ENCODE results near the gene GLIS1. TPM values are rescaled to one million over a fixed set of nuclear protein-coding genes. Genes with fewer than 3 reads are reported as not detected.

Gene GLIS1
- total RNA-seq, 2 donors from 2014 or later: 0.20 to 0.22 TPM

DNA sequence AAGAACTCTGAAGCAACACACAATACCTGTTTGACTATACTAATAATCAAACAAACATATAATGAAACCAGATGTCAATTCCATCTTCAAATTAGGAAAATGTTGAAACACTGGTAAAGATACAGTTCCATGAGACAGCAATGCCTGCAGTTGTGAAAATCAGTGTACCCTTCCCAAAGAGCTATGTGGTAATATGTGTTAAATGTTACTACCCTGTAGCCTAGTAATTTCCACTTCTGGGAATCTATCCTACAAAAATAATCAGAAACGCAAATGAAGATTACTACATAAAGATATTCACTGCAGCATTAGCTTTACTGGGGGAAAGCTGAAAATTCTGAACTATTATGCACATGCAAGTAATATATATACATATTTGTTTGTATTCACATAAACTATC lies 16.9 kb downstream of the GLIS1 start:
- TF ChIP-seq, protein P1, sequence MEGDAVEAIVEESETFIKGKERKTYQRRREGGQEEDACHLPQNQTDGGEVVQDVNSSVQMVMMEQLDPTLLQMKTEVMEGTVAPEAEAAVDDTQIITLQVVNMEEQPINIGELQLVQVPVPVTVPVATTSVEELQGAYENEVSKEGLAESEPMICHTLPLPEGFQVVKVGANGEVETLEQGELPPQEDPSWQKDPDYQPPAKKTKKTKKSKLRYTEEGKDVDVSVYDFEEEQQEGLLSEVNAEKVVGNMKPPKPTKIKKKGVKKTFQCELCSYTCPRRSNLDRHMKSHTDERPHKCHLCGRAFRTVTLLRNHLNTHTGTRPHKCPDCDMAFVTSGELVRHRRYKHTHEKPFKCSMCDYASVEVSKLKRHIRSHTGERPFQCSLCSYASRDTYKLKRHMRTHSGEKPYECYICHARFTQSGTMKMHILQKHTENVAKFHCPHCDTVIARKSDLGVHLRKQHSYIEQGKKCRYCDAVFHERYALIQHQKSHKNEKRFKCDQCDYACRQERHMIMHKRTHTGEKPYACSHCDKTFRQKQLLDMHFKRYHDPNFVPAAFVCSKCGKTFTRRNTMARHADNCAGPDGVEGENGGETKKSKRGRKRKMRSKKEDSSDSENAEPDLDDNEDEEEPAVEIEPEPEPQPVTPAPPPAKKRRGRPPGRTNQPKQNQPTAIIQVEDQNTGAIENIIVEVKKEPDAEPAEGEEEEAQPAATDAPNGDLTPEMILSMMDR (IDR thresholded peaks at IDR 0.05): no peak
- H3K27me3 ChIP-seq: no peaks in the 10 kb centered on the region

DNA sequence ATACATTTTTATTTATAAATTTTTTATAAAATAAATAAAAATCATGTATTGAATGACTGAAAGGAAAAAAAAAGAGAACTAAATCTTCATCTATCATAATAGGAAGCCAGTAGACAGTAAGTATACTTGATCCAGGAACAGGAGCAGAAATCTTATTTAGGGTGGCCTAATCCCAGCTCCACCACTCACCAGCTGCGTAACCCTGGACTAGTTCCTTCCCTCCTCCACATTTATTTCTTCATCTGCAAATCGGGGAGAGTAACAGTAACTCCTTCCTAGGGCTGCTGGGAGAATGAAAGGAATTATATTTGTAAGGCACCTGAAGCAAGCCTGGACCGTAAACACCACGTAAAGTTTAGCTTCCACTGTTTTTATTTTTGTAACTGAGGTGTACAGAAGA lies 17.9 kb downstream of the GLIS1 start:
- no peak for DNase-seq (ENCODE audit: low spot score)
- no peak overlapping the region for H3K4me3 ChIP-seq
- H3K36me3 ChIP-seq: no peaks in the 10 kb centered on the region
- no peaks in the 10 kb centered on the region for H3K27me3 ChIP-seq
- H3K4me1 ChIP-seq: no peaks in the 10 kb centered on the region
- H3K27ac ChIP-seq: no peak overlapping the region
- TF ChIP-seq, protein P1 (IDR thresholded peaks at IDR 0.05): no peak
- H3K9me3 ChIP-seq: no peaks in the 10 kb centered on the region

More for the DNA sequence above, 16.9 kb downstream of the GLIS1 start:
- Histone ChIP-seq H3K4me1 (no peaks in the 10 kb centered on the region), H3K9me3 (no peaks in the 10 kb centered on the region), H3K27ac (no peak overlapping the region), H3K4me3 (no peak overlapping the region), H3K36me3 (no peaks in the 10 kb centered on the region)
- DNase-seq (ENCODE audit: low spot score): no peak

DNA sequence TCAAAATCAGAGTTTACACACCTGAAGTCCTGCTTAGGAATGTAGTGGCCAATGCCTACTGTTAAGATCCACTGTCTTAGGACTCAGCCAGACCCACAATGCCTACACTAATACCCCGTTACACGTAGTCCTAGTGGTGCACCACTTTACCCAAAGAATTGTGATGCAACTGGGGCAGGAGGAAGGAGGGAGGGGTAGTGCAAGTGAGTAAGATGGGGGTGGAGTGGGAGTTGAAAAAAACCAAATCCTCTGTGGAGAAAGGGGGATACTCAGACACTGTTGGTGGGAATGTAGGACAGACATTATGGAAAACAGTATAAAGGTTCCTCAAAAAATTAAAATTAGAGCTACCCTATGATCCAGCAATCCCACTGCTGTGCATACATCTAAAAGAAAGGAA lies 19.5 kb downstream of the GLIS1 start:
- DNase-seq (ENCODE audit: low spot score): no peak
- Histone ChIP-seq H3K9me3 (no peaks in the 10 kb centered on the region), H3K4me1 (no peaks in the 10 kb centered on the region), H3K36me3 (no peaks in the 10 kb centered on the region), H3K27me3 (no peaks in the 10 kb centered on the region), H3K27ac (no peak overlapping the region), H3K4me3 (no peak overlapping the region)
- TF ChIP-seq, protein P1 (IDR thresholded peaks at IDR 0.05): no peak

DNA sequence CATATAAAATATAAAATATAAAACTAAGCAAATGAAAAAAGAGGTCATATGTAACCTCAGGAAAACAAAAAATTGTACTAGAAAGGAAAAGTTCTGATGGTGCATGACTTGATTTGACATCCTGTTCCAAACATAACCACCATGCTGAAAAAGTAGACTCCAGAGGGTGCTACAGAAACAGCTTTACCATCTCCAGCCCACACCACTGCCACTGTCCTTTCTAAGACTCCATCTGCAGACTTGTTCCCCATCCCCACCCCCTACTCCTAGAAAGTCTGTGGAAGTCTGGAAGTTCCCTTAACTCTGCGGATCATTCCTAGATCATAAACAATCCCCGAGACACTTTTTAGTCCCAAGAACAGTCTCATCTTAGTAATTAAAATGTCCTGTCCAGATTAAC lies 20.5 kb downstream of the GLIS1 start:
- Histone ChIP-seq H3K4me1 (no peaks in the 10 kb centered on the region), H3K36me3 (no peaks in the 10 kb centered on the region), H3K9me3 (no peaks in the 10 kb centered on the region), H3K27me3 (no peaks in the 10 kb centered on the region), H3K27ac (no peak overlapping the region), H3K4me3 (no peak overlapping the region)
- DNase-seq (ENCODE audit: low spot score): no peak
- TF ChIP-seq, protein P1 (IDR thresholded peaks at IDR 0.05): no peak

DNA sequence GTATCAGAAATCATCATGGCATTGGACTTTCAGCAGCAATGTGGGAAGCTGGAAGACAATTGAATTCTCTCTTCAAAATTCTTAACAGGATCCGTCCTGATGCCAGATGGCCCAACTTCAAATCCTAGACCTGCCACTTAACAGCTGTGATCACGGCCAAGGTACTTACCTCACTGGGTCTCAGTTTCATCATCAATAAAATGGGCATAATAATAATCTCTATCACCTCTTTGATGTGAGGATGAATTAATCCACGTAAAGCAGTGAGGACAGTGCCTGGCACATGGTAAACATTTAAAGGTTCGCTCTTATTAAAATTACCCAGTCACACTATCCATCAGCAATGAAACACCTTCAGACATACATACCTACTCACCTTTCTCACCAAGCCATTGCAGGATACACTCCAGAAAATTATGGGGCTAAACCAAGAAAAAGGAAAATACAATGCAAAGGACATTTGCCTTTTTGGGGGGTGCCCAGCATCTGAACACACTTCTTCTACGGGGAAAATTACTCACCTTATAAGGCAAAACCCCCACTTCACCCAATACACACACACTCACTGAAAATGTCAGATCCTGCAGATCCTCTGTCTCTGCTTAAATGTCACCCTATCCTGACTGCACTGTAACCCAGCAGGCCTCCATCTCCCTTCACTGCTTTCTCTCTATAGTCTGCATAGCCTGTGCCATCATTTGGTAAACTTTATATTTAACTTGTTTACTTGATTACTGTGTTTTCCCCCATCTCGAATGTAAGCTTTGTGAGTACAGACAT lies 21.7 kb downstream of the GLIS1 start:
- TF ChIP-seq, protein P1 (IDR thresholded peaks at IDR 0.05): no peak
- no peak overlapping the region for H3K4me3 ChIP-seq
- no peaks in the 10 kb centered on the region for H3K27me3 ChIP-seq
- H3K9me3 ChIP-seq: no peaks in the 10 kb centered on the region
- H3K36me3 ChIP-seq: no peaks in the 10 kb centered on the region
- DNase-seq (ENCODE audit: low spot score): no peak
- H3K4me1 ChIP-seq: no peaks in the 10 kb centered on the region
- H3K27ac ChIP-seq: no peak overlapping the region

DNA sequence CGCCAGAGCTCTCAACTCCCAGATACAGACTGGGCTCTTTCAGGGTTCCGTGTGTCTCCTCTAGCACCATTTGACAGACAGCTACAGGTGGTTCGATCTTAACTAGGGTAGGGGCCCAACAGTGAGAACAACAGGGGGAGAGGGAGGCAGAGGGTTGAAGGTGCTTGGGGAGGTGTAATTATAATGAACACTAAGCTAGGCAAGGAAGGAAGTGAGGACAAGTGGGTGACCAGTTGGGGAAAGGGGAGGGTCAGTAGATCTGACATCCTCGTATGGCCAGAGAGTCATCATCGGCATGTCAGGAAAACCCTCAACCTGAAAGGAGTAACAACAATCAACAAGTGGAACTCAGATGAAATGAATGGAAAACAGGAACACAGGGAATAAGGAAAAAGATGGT lies 22.8 kb downstream of the GLIS1 start:
- no peaks in the 10 kb centered on the region for H3K9me3 ChIP-seq
- H3K4me3 ChIP-seq: no peak overlapping the region
- no peaks in the 10 kb centered on the region for H3K4me1 ChIP-seq
- no peaks in the 10 kb centered on the region for H3K27me3 ChIP-seq
- TF ChIP-seq, protein P1 (IDR thresholded peaks at IDR 0.05): no peak
- no peak for DNase-seq (ENCODE audit: low spot score)
- H3K27ac ChIP-seq: no peak overlapping the region
- H3K36me3 ChIP-seq: no peaks in the 10 kb centered on the region
